Subcutaneous adipose tissue (tissue), 4 donors: ENCODE data around the gene CPM. TPM values are rescaled to one million over a fixed set of nuclear protein-coding genes. Genes with fewer than 3 reads are reported as not detected.

Experiments used
- CTCF ChIP-seq: fragments of 450-650 bp; IDR thresholded peaks from one replicate; pipeline ENCODE4 v1.5.1; 2016; ENCODE audit warnings: low read depth, mild to moderate bottlenecking, control low read depth, antibody characterized with exemption, moderate library complexity
- total RNA-seq, 4 donors: library from RNA; depleted of rRNA; stranded (reverse); fragments of >200 nt; gene quantifications; one replicate each; pipeline ENCODE4 v1.1.0, GENCODE V29; 2016

CPM gene
- total RNA-seq, 4 donors from 2014 or later = 886 to 1,559 (median 1,151) TPM

GRCh38 chr12:68943848-68944247 lies 10.9 kb upstream of the CPM start:
- TF ChIP-seq CTCF = no peak

- no peak for TF ChIP-seq CTCF
Measured at GRCh38 chr12:68940731-68941130, 7.8 kb upstream of the CPM start.

GRCh38 chr12:68939505-68939904 lies 6.5 kb upstream of the CPM start:
- no peak for TF ChIP-seq CTCF

- TF ChIP-seq CTCF = no peak
Measured at GRCh38 chr12:68934392-68934791, 1.4 kb upstream of the CPM start.

GRCh38 chr12:68932128-68932960 lies 627 bp downstream of the CPM start:
- no peak for TF ChIP-seq CTCF

GRCh38 chr12:68930178-68930577 lies 2.8 kb downstream of the CPM start:
- no peak for TF ChIP-seq CTCF

GRCh38 chr12:68924546-68924945 lies 8.4 kb downstream of the CPM start:
- TF ChIP-seq CTCF = no peak
